Nephron (organoid): ENCODE results near the gene HTR3B.

Source experiments
- H3K27ac Mint-ChIP-seq, 3 experiments: 2 replicates each; pipeline ENCODE4 v1.8.0; 2020; ENCODE audit warnings: mixed read lengths in 3 of 3, mild to moderate bottlenecking in 2 of 3, moderate library complexity in 1 of 3
- H3K27me3 Mint-ChIP-seq: 2 replicates; pipeline ENCODE4 v1.8.0; 2021; ENCODE audit warnings: low read depth, mild to moderate bottlenecking, moderate library complexity, mixed read lengths
- H3K36me3 Mint-ChIP-seq: 2 replicates; pipeline ENCODE4 v1.8.0; 2020; ENCODE audit warnings: low read depth, mixed read lengths
- H3K4me1 Mint-ChIP-seq: 2 replicates; pipeline ENCODE4 v1.8.0; 2020; ENCODE audit warnings: mixed read lengths
- H3K4me3 Mint-ChIP-seq, 3 experiments: 2 replicates each; pipeline ENCODE4 v1.8.0; 2020; ENCODE audit warnings: mild to moderate bottlenecking in 3 of 3, mixed read lengths in 3 of 3, moderate library complexity in 2 of 3
- H3K9me3 Mint-ChIP-seq: 2 replicates; pipeline ENCODE4 v1.8.0; 2020; ENCODE audit warnings: mixed read lengths
- TF ChIP-seq, protein P1 (sequence below), 3 experiments: fragments of 200-600 bp; sonication (generic); IDR thresholded peaks; one replicate each; pipeline ENCODE4 v1.5.0; 2021; ENCODE audit warnings: antibody characterized with exemption in 3 of 3; ENCODE audit not compliant: unreplicated experiment in 3 of 3

HTR3B gene

GRCh38 chr11:113984781-113985180 lies 80.2 kb downstream of the HTR3B start:
- H3K27me3 Mint-ChIP-seq = peaks cover 59% of the 10 kb centered on the region
- no peak overlapping the region for H3K4me3 Mint-ChIP-seq
- H3K9me3 Mint-ChIP-seq = no peaks in the 10 kb centered on the region
- TF ChIP-seq, protein P1, sequence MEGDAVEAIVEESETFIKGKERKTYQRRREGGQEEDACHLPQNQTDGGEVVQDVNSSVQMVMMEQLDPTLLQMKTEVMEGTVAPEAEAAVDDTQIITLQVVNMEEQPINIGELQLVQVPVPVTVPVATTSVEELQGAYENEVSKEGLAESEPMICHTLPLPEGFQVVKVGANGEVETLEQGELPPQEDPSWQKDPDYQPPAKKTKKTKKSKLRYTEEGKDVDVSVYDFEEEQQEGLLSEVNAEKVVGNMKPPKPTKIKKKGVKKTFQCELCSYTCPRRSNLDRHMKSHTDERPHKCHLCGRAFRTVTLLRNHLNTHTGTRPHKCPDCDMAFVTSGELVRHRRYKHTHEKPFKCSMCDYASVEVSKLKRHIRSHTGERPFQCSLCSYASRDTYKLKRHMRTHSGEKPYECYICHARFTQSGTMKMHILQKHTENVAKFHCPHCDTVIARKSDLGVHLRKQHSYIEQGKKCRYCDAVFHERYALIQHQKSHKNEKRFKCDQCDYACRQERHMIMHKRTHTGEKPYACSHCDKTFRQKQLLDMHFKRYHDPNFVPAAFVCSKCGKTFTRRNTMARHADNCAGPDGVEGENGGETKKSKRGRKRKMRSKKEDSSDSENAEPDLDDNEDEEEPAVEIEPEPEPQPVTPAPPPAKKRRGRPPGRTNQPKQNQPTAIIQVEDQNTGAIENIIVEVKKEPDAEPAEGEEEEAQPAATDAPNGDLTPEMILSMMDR (IDR thresholded peaks at IDR 0.05; ENCODE audit: unreplicated experiment in 3 of 3) = no peak
- no peaks in the 10 kb centered on the region for H3K4me1 Mint-ChIP-seq
- no peak overlapping the region for H3K27ac Mint-ChIP-seq
- no peaks in the 10 kb centered on the region for H3K36me3 Mint-ChIP-seq

- TF ChIP-seq, protein P1 (IDR thresholded peaks at IDR 0.05; ENCODE audit: unreplicated experiment in 3 of 3) = no peak
- H3K27me3 Mint-ChIP-seq = peaks cover 49% of the 10 kb centered on the region
- H3K36me3 Mint-ChIP-seq = no peaks in the 10 kb centered on the region
- no peak overlapping the region for H3K27ac Mint-ChIP-seq
- no peaks in the 10 kb centered on the region for H3K4me1 Mint-ChIP-seq
- H3K4me3 Mint-ChIP-seq = no peak overlapping the region
- H3K9me3 Mint-ChIP-seq = no peaks in the 10 kb centered on the region
Observed at GRCh38 chr11:113985906-113986305, 81.3 kb downstream of the HTR3B start.

DNA sequence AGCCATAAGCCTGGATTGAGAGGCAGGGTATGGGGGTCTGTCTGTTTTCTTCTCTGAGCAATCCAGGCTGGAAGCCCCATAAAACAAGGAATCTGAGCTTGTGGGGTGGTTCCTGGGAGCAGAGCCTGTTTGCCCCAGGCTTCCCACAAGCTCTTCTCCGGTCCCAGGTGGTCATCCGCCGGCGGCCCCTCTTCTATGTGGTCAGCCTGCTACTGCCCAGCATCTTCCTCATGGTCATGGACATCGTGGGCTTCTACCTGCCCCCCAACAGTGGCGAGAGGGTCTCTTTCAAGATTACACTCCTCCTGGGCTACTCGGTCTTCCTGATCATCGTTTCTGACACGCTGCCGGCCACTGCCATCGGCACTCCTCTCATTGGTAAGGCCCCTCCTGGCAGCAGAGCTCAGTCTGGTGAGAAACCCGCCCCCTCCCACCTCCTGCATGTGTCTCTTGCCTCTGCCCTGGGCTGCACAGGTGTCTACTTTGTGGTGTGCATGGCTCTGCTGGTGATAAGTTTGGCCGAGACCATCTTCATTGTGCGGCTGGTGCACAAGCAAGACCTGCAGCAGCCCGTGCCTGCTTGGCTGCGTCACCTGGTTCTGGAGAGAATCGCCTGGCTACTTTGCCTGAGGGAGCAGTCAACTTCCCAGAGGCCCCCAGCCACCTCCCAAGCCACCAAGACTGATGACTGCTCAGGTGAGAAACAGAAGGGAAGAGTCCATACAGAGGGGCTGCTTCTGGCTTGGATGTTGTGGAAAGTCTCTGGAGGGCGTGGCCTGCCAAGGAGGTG lies 82.0 kb downstream of the HTR3B start:
- no peak overlapping the region for H3K4me3 Mint-ChIP-seq
- no peak overlapping the region for H3K27ac Mint-ChIP-seq
- no peaks in the 10 kb centered on the region for H3K4me1 Mint-ChIP-seq
- H3K27me3 Mint-ChIP-seq = peaks cover 50% of the 10 kb centered on the region
- H3K36me3 Mint-ChIP-seq = no peaks in the 10 kb centered on the region
- no peaks in the 10 kb centered on the region for H3K9me3 Mint-ChIP-seq
- TF ChIP-seq, protein P1 (IDR thresholded peaks at IDR 0.05; ENCODE audit: unreplicated experiment in 3 of 3) = no peak

GRCh38 chr11:113989381-113989780 lies 84.8 kb downstream of the HTR3B start:
- H3K36me3 Mint-ChIP-seq = no peaks in the 10 kb centered on the region
- H3K4me1 Mint-ChIP-seq = no peaks in the 10 kb centered on the region
- TF ChIP-seq, protein P1 (IDR thresholded peaks at IDR 0.05; ENCODE audit: unreplicated experiment in 3 of 3) = no peak
- H3K27ac Mint-ChIP-seq = no peak overlapping the region
- no peaks in the 10 kb centered on the region for H3K9me3 Mint-ChIP-seq
- H3K27me3 Mint-ChIP-seq = peaks cover 55% of the 10 kb centered on the region
- no peak overlapping the region for H3K4me3 Mint-ChIP-seq

- no peaks in the 10 kb centered on the region for H3K4me1 Mint-ChIP-seq
- no peak overlapping the region for H3K27ac Mint-ChIP-seq
- no peak overlapping the region for H3K4me3 Mint-ChIP-seq
- TF ChIP-seq, protein P1 (IDR thresholded peaks at IDR 0.05; ENCODE audit: unreplicated experiment in 3 of 3) = no peak
- H3K36me3 Mint-ChIP-seq = no peaks in the 10 kb centered on the region
- no peaks in the 10 kb centered on the region for H3K9me3 Mint-ChIP-seq
- peaks cover 55% of the 10 kb centered on the region for H3K27me3 Mint-ChIP-seq
Observed at GRCh38 chr11:113989916-113990315, 85.3 kb downstream of the HTR3B start.

- TF ChIP-seq, protein P1 (IDR thresholded peaks at IDR 0.05; ENCODE audit: unreplicated experiment in 3 of 3) = no peak
- Mint-ChIP-seq H3K27me3 (peaks cover 64% of the 10 kb centered on the region), H3K4me3 (no peak overlapping the region), H3K9me3 (no peaks in the 10 kb centered on the region), H3K36me3 (no peaks in the 10 kb centered on the region), H3K4me1 (no peaks in the 10 kb centered on the region), H3K27ac (no peak overlapping the region)
Observed at GRCh38 chr11:113991170-113991569, 86.6 kb downstream of the HTR3B start.
